K562 (cell line): Measurements from ENCODE around the gene KIF9. TPM values are rescaled to one million over a fixed set of nuclear protein-coding genes. Genes with fewer than 3 reads are reported as not detected.

ENCODE experiments used
- CC2D1A ChIP-seq: fragments of 450-650 bp; IDR thresholded peaks from 2 replicates; pipeline ENCODE4 v1.6.1; 2017; ENCODE audit warnings: mild to moderate bottlenecking
- CEBPB ChIP-seq: fragments of 450-650 bp; IDR thresholded peaks from 2 replicates; pipeline ENCODE4 v1.6.1; 2016; ENCODE audit warnings: missing genetic modification characterization, missing compliant biosample characterization
- CTBP1 ChIP-seq: fragments of 450-650 bp; IDR thresholded peaks from 2 replicates; pipeline ENCODE4 v1.6.1; 2016; ENCODE audit warnings: borderline replicate concordance
- JUND ChIP-seq, 2 experiments: IDR thresholded peaks; 2 replicates in 1 of 2; 3 replicates in 1 of 2; pipeline ENCODE4 v1.6.1; 2011; ENCODE audit warnings: borderline replicate concordance in 2 of 2, low read depth in 2 of 2, low read length in 2 of 2, improper control_type of control experiment in 1 of 2, missing biosample characterization in 1 of 2, missing genetic modification characterization in 1 of 2, missing genetic modification reagents in 1 of 2
- MAZ ChIP-seq, 2 experiments: fragments of 450-650 bp in 1 of 2; sonication (generic) in 1 of 2; formaldehyde crosslinking; IDR thresholded peaks in 1 of 2; conservative IDR thresholded peaks in 1 of 2; 2 replicates each; pipeline versions ENCODE4 v1.4.0 to v1.5.0; 2020; ENCODE audit warnings: mild to moderate bottlenecking in 1 of 2, missing genetic modification reagents in 1 of 2
- PHF20 ChIP-seq: fragments of 450-650 bp; IDR thresholded peaks from 2 replicates; pipeline ENCODE4 v1.6.1; 2018; ENCODE audit not compliant: partially characterized antibody
- RB1 ChIP-seq: fragments of 450-650 bp; IDR thresholded peaks from 2 replicates; pipeline ENCODE4 v1.6.1; 2017; ENCODE audit warnings: low read depth, mild to moderate bottlenecking
- SMC3 ChIP-seq: conservative IDR thresholded peaks from 2 replicates; pipeline ENCODE4 v1.6.1; 2011; ENCODE audit warnings: low read depth, low read length, improper control_type of control experiment; ENCODE audit not compliant: insufficient read depth
- SOX6 ChIP-seq: fragments of 450-650 bp; IDR thresholded peaks from 2 replicates; pipeline ENCODE4 v1.6.1; 2014; ENCODE audit warnings: mild to moderate bottlenecking
- TBP ChIP-seq: optimal IDR thresholded peaks from 2 replicates; pipeline ENCODE3; 2011; ENCODE audit warnings: low read depth, low read length, improper control_type of control experiment
- TCF7L2 ChIP-seq: fragments of 150-350 bp; IDR thresholded peaks from 2 replicates; pipeline ENCODE4 v1.6.1; 2016; ENCODE audit warnings: low read depth, mild to moderate bottlenecking, low read length, moderate library complexity
- ZNF239 ChIP-seq: fragments of 250-450 bp; sonication (Bioruptor Pico); IDR thresholded peaks from 2 replicates; pipeline ENCODE4 v1.4.0; 2020; ENCODE audit warnings: mild to moderate bottlenecking
- polyA plus RNA-seq, 8 experiments: library from polyadenylated mRNA; depleted of rRNA in 4 of 8; stranded (reverse) in 5 of 8; unstranded in 3 of 8; fragments of >200 nt; fragmentation: Nextera tagmentation in 2 of 8; fragmentation: Illumina TruSeq in 1 of 8; extraction: Ambion mirVana in 2 of 8; extraction: Trizol in 1 of 8; gene quantifications; 2 replicates each; pipeline versions ENCODE4 v1.2.1 to v1.2.3, GENCODE V29; 2011 to 2014; ENCODE audit warnings: inconsistent platforms in 1 of 8, missing spikeins in 1 of 8
- total RNA-seq, 7 experiments: library from RNA; depleted of rRNA in 6 of 7; stranded (reverse); fragments of >200 nt in 6 of 7; fragmentation: Illumina TruSeq in 2 of 7; extraction: Trizol in 2 of 7; gene quantifications; 2 replicates each; pipeline versions ENCODE4 v1.2.1 to v1.2.3, GENCODE V29; 2011 to 2021; ENCODE audit warnings: low replicate concordance in 1 of 7
- TF ChIP-seq, protein P1 (sequence below): sonication (generic); IDR thresholded peaks from 2 replicates; pipeline ENCODE4 v1.6.1; 2016
- TF ChIP-seq, protein P2 (sequence below): sonication (generic); formaldehyde crosslinking; IDR thresholded peaks from 2 replicates; pipeline ENCODE4 v1.9.0; 2022; ENCODE audit warnings: mild to moderate bottlenecking, missing genetic modification reagents
- TF ChIP-seq, protein P3 (sequence below): conservative IDR thresholded peaks from 2 replicates; pipeline ENCODE4 v1.6.1; 2011; ENCODE audit warnings: low read depth, mild to moderate bottlenecking, low read length; ENCODE audit not compliant: control insufficient read depth
- TF ChIP-seq, protein P4 (sequence below): sonication (generic); formaldehyde crosslinking; IDR thresholded peaks from 2 replicates; pipeline ENCODE4 v1.8.0; 2023; ENCODE audit warnings: mild to moderate bottlenecking, missing genetic modification reagents

KIF9 gene
- total and polyA plus RNA-seq, 9 of the 15 experiments (the other 6 are each of a cell fraction or from before 2014, with no cell fraction given), result 16.9 to 56.9 (median 25.0) TPM

DNA sequence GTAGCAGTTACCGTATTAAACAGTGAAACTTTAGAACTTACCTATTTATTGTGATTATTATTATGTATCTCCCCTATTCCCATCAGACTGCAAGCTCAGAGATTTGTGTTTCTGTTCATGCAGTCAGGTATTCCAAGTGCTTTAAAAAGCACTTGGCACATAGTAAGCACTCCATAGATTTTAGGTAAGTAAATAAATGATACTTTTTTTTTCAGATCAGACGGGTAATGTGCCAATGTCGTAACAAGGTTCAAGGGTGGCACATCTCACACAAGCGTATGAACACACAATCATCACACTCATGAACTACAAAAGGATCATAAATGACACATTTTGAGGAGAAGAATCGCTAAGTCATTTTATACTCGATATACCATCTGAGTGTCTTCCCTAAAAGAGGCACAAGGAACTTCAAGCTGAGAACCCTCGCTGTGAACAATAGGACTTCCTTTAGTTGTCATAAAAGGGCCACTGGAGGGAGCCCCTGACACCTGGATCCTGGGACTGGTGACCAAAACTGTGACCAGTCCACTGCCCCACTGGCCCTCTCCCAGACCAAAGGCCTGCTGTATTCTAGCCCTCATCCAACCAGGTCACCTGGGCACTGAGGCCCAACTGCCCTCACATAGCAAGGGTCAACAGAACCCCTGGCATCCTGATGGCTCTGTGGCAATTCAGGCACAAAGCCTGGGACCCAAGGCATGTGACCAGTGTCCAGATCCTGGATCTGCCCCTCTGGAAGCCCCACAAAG, 32.1 kb downstream of the KIF9 start (continued):
- TF ChIP-seq, protein P1, sequence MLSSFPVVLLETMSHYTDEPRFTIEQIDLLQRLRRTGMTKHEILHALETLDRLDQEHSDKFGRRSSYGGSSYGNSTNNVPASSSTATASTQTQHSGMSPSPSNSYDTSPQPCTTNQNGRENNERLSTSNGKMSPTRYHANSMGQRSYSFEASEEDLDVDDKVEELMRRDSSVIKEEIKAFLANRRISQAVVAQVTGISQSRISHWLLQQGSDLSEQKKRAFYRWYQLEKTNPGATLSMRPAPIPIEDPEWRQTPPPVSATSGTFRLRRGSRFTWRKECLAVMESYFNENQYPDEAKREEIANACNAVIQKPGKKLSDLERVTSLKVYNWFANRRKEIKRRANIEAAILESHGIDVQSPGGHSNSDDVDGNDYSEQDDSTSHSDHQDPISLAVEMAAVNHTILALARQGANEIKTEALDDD, result peak; percentile 69; the same call in 1 of the 2 replicates
- TF ChIP-seq MAZ (CRISPR knock-in tag; conservative IDR thresholded peaks at IDR 0.05 in 1 of 2, IDR thresholded peaks at IDR 0.05 in 1 of 2), result 0 out of 4 replicates have a peak, but pooled peaks of 1 of the 2 experiments have one; percentile 19
- TF ChIP-seq CC2D1A, result peak; percentile 63; the same call in 1 of the 2 replicates
- peak; percentile 26 for TF ChIP-seq PHF20
- TF ChIP-seq, protein P2, sequence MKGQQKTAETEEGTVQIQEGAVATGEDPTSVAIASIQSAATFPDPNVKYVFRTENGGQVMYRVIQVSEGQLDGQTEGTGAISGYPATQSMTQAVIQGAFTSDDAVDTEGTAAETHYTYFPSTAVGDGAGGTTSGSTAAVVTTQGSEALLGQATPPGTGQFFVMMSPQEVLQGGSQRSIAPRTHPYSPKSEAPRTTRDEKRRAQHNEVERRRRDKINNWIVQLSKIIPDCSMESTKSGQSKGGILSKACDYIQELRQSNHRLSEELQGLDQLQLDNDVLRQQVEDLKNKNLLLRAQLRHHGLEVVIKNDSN (CRISPR knock-in tag), result 0 out of 2 replicates have a peak, but pooled peaks have one; percentile 31
- peak; percentile 62 for TF ChIP-seq SOX6
- TF ChIP-seq, protein P3, sequence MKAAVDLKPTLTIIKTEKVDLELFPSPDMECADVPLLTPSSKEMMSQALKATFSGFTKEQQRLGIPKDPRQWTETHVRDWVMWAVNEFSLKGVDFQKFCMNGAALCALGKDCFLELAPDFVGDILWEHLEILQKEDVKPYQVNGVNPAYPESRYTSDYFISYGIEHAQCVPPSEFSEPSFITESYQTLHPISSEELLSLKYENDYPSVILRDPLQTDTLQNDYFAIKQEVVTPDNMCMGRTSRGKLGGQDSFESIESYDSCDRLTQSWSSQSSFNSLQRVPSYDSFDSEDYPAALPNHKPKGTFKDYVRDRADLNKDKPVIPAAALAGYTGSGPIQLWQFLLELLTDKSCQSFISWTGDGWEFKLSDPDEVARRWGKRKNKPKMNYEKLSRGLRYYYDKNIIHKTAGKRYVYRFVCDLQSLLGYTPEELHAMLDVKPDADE, result 0 out of 2 replicates have a peak, but pooled peaks have one; percentile 25
- TF ChIP-seq JUND (IDR thresholded peaks at IDR 0.05; ENCODE audit: borderline replicate concordance, low read depth, low read length), result peak; percentile 35; the same call in 1 of the 2 replicates
- no peak; the same call in 2 of the 3 replicates for TF ChIP-seq JUND (tag; IDR thresholded peaks at IDR 0.05; ENCODE audit: borderline replicate concordance, low read depth, low read length)
- TF ChIP-seq, protein P4, sequence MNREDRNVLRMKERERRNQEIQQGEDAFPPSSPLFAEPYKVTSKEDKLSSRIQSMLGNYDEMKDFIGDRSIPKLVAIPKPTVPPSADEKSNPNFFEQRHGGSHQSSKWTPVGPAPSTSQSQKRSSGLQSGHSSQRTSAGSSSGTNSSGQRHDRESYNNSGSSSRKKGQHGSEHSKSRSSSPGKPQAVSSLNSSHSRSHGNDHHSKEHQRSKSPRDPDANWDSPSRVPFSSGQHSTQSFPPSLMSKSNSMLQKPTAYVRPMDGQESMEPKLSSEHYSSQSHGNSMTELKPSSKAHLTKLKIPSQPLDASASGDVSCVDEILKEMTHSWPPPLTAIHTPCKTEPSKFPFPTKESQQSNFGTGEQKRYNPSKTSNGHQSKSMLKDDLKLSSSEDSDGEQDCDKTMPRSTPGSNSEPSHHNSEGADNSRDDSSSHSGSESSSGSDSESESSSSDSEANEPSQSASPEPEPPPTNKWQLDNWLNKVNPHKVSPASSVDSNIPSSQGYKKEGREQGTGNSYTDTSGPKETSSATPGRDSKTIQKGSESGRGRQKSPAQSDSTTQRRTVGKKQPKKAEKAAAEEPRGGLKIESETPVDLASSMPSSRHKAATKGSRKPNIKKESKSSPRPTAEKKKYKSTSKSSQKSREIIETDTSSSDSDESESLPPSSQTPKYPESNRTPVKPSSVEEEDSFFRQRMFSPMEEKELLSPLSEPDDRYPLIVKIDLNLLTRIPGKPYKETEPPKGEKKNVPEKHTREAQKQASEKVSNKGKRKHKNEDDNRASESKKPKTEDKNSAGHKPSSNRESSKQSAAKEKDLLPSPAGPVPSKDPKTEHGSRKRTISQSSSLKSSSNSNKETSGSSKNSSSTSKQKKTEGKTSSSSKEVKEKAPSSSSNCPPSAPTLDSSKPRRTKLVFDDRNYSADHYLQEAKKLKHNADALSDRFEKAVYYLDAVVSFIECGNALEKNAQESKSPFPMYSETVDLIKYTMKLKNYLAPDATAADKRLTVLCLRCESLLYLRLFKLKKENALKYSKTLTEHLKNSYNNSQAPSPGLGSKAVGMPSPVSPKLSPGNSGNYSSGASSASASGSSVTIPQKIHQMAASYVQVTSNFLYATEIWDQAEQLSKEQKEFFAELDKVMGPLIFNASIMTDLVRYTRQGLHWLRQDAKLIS (CRISPR knock-in tag), result no peak
- no peak for TF ChIP-seq TCF7L2
- peak; percentile 75 for TF ChIP-seq SMC3
- peak; percentile 35; the same call in 1 of the 2 replicates for TF ChIP-seq RB1
- TF ChIP-seq ZNF239, result no peak
- TF ChIP-seq CTBP1, result peak; percentile 30; the same call in 1 of the 2 replicates
- TF ChIP-seq CEBPB (tag), result peak; percentile 23; the same call in 1 of the 2 replicates
- no peak for TF ChIP-seq TBP
